ENCODE results near the gene DNAH3.
"Not testable (repeated sequence)": the region's sequence is repeated elsewhere in the genome, so short reads cannot be mapped to it uniquely, and the experiment has no call there.

Gene DNAH3

GRCh38 chr16:20938426-20938825 is 212.2 kb downstream of the DNAH3 start:
- no peak for DNase-seq

- no peak for DNase-seq
Observed at GRCh38 chr16:20937736-20938135, 212.9 kb downstream of the DNAH3 start.

- no peak for DNase-seq
Observed at GRCh38 chr16:20933589-20933988, 217.1 kb downstream of the DNAH3 start.

GRCh38 chr16:20931066-20931600 is 219.5 kb downstream of the DNAH3 start:
- no peak for DNase-seq

- no peak for DNase-seq
Observed at GRCh38 chr16:20930365-20930690, 220.3 kb downstream of the DNAH3 start.

- DNase-seq: not testable (repeated sequence)
Observed at GRCh38 chr16:20929676-20930364, 220.8 kb downstream of the DNAH3 start.

- no peak for DNase-seq
Observed at GRCh38 chr16:20928774-20929411, 221.8 kb downstream of the DNAH3 start.

- DNase-seq: no peak
Observed at GRCh38 chr16:20925751-20926150, 224.9 kb downstream of the DNAH3 start.

GRCh38 chr16:20923876-20924275 is 226.8 kb downstream of the DNAH3 start:
- DNase-seq: no peak

- no peak for DNase-seq
Observed at GRCh38 chr16:20920799-20921198, 229.8 kb downstream of the DNAH3 start.

- DNase-seq: no peak
Observed at GRCh38 chr16:20920091-20920490, 230.6 kb downstream of the DNAH3 start.

- DNase-seq: no peak
Observed at GRCh38 chr16:20918486-20919239, 232.0 kb downstream of the DNAH3 start.

- DNase-seq: no peak
Observed at GRCh38 chr16:20916942-20917341, 233.7 kb downstream of the DNAH3 start.

GRCh38 chr16:20916289-20916688 is 234.4 kb downstream of the DNAH3 start:
- no peak for DNase-seq

- DNase-seq: no peak
Observed at GRCh38 chr16:20911361-20911760, 239.3 kb downstream of the DNAH3 start.

- no peak for DNase-seq
Observed at GRCh38 chr16:20910781-20911321, 239.8 kb downstream of the DNAH3 start.

GRCh38 chr16:20906341-20907255 is 244.0 kb downstream of the DNAH3 start:
- DNase-seq: no peak

- no peak for DNase-seq
Observed at GRCh38 chr16:20905576-20905975, 245.1 kb downstream of the DNAH3 start.

GRCh38 chr16:20904507-20905081 is 246.1 kb downstream of the DNAH3 start:
- no peak for DNase-seq

GRCh38 chr16:20903899-20904506 is 246.6 kb downstream of the DNAH3 start:
- no peak for DNase-seq

GRCh38 chr16:20903116-20903898 is 247.3 kb downstream of the DNAH3 start:
- DNase-seq: no peak

Data from activated CD8-positive, alpha-beta memory T cell treated with anti-CD3 and anti-CD28 coated beads, Interleukin-2, amount 50 U/mL, for 4 hours (primary cell).